ENCODE measurements around the gene TNFRSF25. TPM values are rescaled to one million over a fixed set of nuclear protein-coding genes. Genes with fewer than 3 reads are reported as not detected.
"Not testable (repeated sequence)": the region's sequence is repeated elsewhere in the genome, so short reads cannot be mapped to it uniquely, and the experiment has no call there.

Gene TNFRSF25
- total and polyA plus RNA-seq, 4 donors = 9.5 to 37.5 (median 21.4) TPM

DNA sequence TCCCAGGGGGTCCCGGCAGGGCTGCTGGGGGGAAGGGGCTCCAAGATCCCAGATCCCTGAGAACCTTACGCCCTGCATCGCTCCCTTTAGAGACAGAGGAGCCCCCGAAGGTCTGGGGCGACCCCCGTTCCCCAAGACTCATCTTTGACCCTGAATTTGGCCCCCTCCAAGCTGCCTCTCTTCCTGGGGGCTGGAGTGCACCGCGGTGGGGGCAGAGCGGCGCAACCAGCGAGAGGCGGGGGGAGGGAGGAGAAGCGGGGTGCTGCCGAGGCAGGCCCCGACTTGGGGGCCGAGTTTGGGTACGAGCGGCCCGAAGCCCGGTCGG, 30.9 kb upstream of the TNFRSF25 start:
- DNase-seq (ENCODE audit: low read depth in 4 of 6, low spot score in 6 of 6) = no peak
- H3K4me1 ChIP-seq (ENCODE audit: control insufficient read depth, insufficient read depth, low read length) = peaks cover 64% of the 10 kb centered on the region
- peaks cover 15% of the 10 kb centered on the region for H3K36me3 ChIP-seq (ENCODE audit: control insufficient read depth, insufficient read depth, low read length)
- H3K4me3 ChIP-seq (ENCODE audit: low read depth, low read length) = peak overlapping the region; percentile 37
- no peaks in the 10 kb centered on the region for H3K9me3 ChIP-seq (ENCODE audit: control insufficient read depth, insufficient read depth, low read length)
- H3K27me3 ChIP-seq (ENCODE audit: control insufficient read depth, insufficient read depth, low read length) = peaks cover 3% of the 10 kb centered on the region
- WGBS (ENCODE audit: insufficient coverage) = 1% methylated on average over 15 of the region's 21 CpGs
- H3K27ac ChIP-seq (ENCODE audit: low read depth, low read length) = no peak overlapping the region

DNA sequence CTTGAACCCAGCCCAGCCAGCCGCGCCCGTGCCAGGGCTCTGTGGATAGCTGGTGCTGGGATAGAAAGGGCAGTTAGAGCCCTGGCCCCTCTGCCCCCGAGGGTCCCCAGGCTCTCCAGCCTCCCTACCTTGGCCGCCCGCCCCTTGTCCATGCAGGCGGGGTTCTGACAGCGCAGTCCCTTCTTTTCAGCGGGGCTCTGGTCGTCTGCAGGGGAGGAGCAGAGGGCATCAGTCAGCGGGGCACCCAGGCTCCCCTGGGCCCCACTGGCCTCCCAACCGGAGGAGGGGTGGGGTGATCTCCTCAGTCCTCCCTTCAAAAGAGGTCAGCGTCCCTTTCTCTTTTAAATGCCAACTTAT, 30.4 kb upstream of the TNFRSF25 start:
- 33% methylated on average over 6 of the region's 13 CpGs for WGBS (ENCODE audit: insufficient coverage)
- peak overlapping the region; percentile 37 for H3K4me3 ChIP-seq (ENCODE audit: low read depth, low read length)
- peaks cover 65% of the 10 kb centered on the region for H3K4me1 ChIP-seq (ENCODE audit: control insufficient read depth, insufficient read depth, low read length)
- H3K9me3 ChIP-seq (ENCODE audit: control insufficient read depth, insufficient read depth, low read length) = no peaks in the 10 kb centered on the region
- peaks cover 15% of the 10 kb centered on the region for H3K36me3 ChIP-seq (ENCODE audit: control insufficient read depth, insufficient read depth, low read length)
- no peak for DNase-seq (ENCODE audit: low read depth in 4 of 6, low spot score in 6 of 6)
- H3K27me3 ChIP-seq (ENCODE audit: control insufficient read depth, insufficient read depth, low read length) = peaks cover 3% of the 10 kb centered on the region
- H3K27ac ChIP-seq (ENCODE audit: low read depth, low read length) = no peak overlapping the region

DNA sequence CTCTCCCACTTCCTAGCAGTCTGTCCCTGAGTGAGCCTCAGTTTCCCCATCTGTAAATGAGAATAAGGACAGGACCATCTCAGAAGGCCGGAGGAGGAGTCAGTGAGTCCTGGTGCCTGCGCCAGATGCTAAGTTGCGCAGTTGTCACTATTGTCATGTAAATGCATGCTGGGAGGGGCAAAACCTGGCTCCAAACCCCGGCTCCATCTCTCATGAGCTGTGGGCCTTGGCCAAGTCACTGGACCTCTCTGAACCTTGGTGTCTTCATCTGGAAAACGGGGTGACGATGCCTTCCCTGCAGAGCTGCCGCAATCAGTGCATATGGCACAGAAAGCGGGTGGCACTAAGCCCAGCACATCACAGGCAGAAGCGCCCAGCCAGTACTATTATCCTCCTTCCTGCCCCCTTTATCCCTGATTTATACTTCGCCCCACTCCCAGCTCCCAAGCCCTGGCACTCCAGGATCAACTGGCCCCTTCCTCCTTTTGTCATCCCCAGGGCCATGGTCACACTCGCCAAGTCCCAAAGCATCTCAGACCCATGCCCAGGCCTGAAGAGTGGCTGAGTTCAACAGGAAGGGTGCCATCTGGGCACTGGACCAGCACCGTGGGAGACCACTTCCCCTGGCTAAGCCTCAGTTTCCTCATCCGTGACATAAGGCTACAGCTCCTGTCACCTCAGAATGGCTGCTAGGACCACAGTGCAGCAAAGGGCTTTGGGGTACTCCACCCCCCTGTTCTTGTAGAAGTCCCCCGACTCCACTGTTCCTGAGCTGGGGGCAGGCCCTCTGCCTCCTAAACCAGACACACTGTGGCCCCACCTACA, 29.8 kb upstream of the TNFRSF25 start:
- H3K27ac ChIP-seq (ENCODE audit: low read depth, low read length) = no peak overlapping the region
- no peak overlapping the region for H3K4me3 ChIP-seq (ENCODE audit: low read depth, low read length)

DNA sequence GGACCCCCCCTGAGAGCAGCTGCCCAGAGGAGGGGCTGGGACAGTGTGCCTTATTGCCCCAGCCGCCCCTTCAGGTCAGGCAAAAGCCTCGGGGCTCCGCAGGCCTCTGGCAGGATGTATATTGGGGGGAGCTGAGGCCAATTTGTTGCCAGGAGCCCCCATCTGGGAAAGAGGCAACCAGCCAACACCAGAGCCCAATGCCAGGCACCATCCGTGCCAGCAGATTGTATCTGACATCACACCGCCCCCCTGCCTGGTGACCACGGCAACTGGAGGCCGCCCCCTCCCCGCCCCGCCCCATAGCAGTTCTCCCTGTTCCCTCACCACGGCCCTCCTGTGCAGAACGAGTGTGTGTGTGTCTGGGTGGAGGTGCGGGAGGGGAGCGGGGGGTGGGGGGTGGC, 29.1 kb upstream of the TNFRSF25 start:
- H3K4me3 ChIP-seq (ENCODE audit: low read depth, low read length) = no peak overlapping the region
- peaks cover 70% of the 10 kb centered on the region for H3K4me1 ChIP-seq (ENCODE audit: control insufficient read depth, insufficient read depth, low read length)
- peak in 2 of 6 donors; percentile 78 to 79 for DNase-seq (ENCODE audit: low read depth in 4 of 6, low spot score in 6 of 6)
- H3K27ac ChIP-seq (ENCODE audit: low read depth, low read length) = no peak overlapping the region
- WGBS (ENCODE audit: insufficient coverage) = 28% methylated on average over 2 of the region's 13 CpGs
- peaks cover 12% of the 10 kb centered on the region for H3K36me3 ChIP-seq (ENCODE audit: control insufficient read depth, insufficient read depth, low read length)
- H3K27me3 ChIP-seq (ENCODE audit: control insufficient read depth, insufficient read depth, low read length) = peaks cover 3% of the 10 kb centered on the region
- no peaks in the 10 kb centered on the region for H3K9me3 ChIP-seq (ENCODE audit: control insufficient read depth, insufficient read depth, low read length)

More for the DNA sequence above, 29.8 kb upstream of the TNFRSF25 start:
- Histone ChIP-seq H3K27me3 (ENCODE audit: control insufficient read depth, insufficient read depth, low read length) (peaks cover 3% of the 10 kb centered on the region), H3K36me3 (ENCODE audit: control insufficient read depth, insufficient read depth, low read length) (peaks cover 15% of the 10 kb centered on the region), H3K4me1 (ENCODE audit: control insufficient read depth, insufficient read depth, low read length) (peaks cover 66% of the 10 kb centered on the region), H3K9me3 (ENCODE audit: control insufficient read depth, insufficient read depth, low read length) (no peaks in the 10 kb centered on the region)
- 45% methylated on average over 13 of the region's 14 CpGs for WGBS (ENCODE audit: insufficient coverage)
- peak in 1 of 6 donors; percentile 47 for DNase-seq (ENCODE audit: low read depth in 4 of 6, low spot score in 6 of 6)

DNA sequence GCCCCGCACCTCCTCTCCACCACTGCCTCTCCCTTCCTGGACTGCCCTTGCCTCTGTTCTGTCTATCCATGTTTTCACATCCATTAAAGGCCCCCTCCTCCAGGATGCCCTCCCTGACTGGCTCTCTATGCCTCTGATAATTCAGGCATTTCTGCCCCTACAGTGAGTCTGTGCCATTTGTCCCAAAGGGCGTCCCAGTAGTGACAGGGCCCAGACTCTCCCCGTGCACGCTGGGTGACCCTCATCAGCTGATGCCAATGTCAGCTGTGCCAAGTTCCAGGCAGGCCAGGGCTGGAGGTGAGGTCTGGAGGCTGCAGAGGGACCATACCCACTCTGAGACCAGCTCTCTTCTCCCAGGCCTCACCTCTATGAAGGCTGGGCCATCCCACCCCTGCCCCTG, 28.7 kb upstream of the TNFRSF25 start:
- H3K4me3 ChIP-seq (ENCODE audit: low read depth, low read length) = no peak overlapping the region
- peaks cover 3% of the 10 kb centered on the region for H3K27me3 ChIP-seq (ENCODE audit: control insufficient read depth, insufficient read depth, low read length)
- H3K4me1 ChIP-seq (ENCODE audit: control insufficient read depth, insufficient read depth, low read length) = peaks cover 74% of the 10 kb centered on the region
- DNase-seq (ENCODE audit: low read depth in 4 of 6, low spot score in 6 of 6) = peak in 1 of 6 donors; percentile 14
- 37% methylated on average over 3 of the region's 4 CpGs for WGBS (ENCODE audit: insufficient coverage)
- H3K9me3 ChIP-seq (ENCODE audit: control insufficient read depth, insufficient read depth, low read length) = no peaks in the 10 kb centered on the region
- H3K36me3 ChIP-seq (ENCODE audit: control insufficient read depth, insufficient read depth, low read length) = peaks cover 12% of the 10 kb centered on the region
- H3K27ac ChIP-seq (ENCODE audit: low read depth, low read length) = no peak overlapping the region

DNA sequence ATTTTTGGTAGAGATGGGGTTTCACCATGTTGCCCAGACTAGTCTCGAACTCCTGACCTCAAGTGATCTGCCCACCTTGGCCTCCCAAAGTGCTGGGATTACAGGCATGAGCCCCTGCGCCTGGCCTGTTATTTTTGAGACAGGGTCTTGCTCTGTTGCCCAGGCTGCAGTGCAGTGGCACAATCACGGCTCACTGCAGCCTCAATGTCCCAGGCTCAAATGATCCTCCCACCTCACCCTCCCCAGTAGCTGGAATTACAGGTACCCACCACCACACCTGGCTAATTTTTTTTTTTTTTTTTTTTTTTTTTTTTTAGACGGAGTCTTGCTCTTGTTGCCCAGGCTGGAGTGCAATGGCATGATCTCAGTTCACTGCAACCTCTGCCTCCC, 27.9 kb upstream of the TNFRSF25 start:
- not testable (repeated sequence) for H3K27ac ChIP-seq (ENCODE audit: low read depth, low read length); H3K9me3 ChIP-seq (ENCODE audit: control insufficient read depth, insufficient read depth, low read length); H3K4me3 ChIP-seq (ENCODE audit: low read depth, low read length); H3K27me3 ChIP-seq (ENCODE audit: control insufficient read depth, insufficient read depth, low read length); DNase-seq (ENCODE audit: low read depth in 4 of 6, low spot score in 6 of 6)
- peaks cover 19% of the 10 kb centered on the region for H3K36me3 ChIP-seq (ENCODE audit: control insufficient read depth, insufficient read depth, low read length)
- peaks cover 74% of the 10 kb centered on the region for H3K4me1 ChIP-seq (ENCODE audit: control insufficient read depth, insufficient read depth, low read length)
- 100% methylated on average over 1 of the region's 4 CpGs for WGBS (ENCODE audit: insufficient coverage)

DNA sequence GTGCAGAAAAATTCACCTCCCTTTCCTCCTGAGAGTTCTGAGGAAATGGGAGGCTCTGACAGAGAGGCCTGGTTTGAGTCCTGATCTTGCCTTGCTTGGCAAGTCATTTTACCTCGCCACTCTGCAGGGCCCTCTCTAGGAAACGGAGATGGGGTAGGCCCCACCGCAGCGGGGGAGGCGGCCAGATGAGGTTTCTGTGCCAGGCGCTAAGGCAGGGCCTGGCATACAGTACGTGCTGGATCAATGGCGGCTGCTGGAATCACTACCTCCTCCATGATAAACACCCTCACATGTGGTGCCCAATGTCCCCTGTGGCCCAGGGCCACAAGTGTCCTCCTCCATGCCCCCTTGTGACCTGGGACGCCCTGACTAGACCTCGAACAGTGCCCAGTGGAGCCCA, 26.0 kb upstream of the TNFRSF25 start:
- Histone ChIP-seq H3K4me1 (ENCODE audit: control insufficient read depth, insufficient read depth, low read length) (peaks cover 61% of the 10 kb centered on the region), H3K27me3 (ENCODE audit: control insufficient read depth, insufficient read depth, low read length) (peaks cover 3% of the 10 kb centered on the region), H3K27ac (ENCODE audit: low read depth, low read length) (no peak overlapping the region), H3K4me3 (ENCODE audit: low read depth, low read length) (no peak overlapping the region), H3K36me3 (ENCODE audit: control insufficient read depth, insufficient read depth, low read length) (peaks cover 22% of the 10 kb centered on the region), H3K9me3 (ENCODE audit: control insufficient read depth, insufficient read depth, low read length) (no peaks in the 10 kb centered on the region)
- WGBS (ENCODE audit: insufficient coverage) = 68% methylated on average over 6 of the region's 10 CpGs
- no peak for DNase-seq (ENCODE audit: low read depth in 4 of 6, low spot score in 6 of 6)

DNA sequence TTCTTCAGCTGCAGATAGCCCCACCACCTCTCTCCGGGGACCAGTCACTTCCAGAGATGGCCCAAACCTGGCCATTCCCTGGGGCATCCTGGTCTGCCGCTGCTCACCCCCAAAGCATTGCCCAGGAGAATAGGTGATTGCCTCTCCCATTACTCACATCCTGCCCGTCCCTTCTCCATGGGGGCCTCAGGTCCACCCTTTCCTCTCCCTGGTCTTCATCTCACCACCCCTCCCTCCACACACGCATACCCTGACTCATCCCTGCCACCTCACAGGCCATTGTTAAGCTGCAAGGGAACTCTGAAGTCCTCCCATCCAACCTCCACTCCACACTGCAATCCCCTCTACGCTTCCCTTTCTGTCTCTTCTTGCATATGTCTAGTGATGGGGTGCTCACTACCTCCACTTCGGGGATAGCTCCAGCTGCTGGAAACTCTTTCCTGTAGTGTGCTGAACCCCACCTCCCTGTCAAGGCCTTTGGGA, 25.5 kb upstream of the TNFRSF25 start, which contains the start of gene PLEKHG5:
TSS of gene PLEKHG5 (minus strand) at position 188 of the 483 bp plus-strand sequence. CDS start 14,096 bp downstream, outside the sequence.
- DNase-seq (ENCODE audit: low read depth in 4 of 6, low spot score in 6 of 6) = no peak
- Histone ChIP-seq H3K9me3 (ENCODE audit: control insufficient read depth, insufficient read depth, low read length) (no peaks in the 10 kb centered on the region), H3K4me3 (ENCODE audit: low read depth, low read length) (peak within 1 kb of the TSS; percentile 39), H3K27ac (ENCODE audit: low read depth, low read length) (no peak within 1 kb of the TSS), H3K27me3 (ENCODE audit: control insufficient read depth, insufficient read depth, low read length) (peaks cover under 1% of the 10 kb centered on the region), H3K36me3 (ENCODE audit: control insufficient read depth, insufficient read depth, low read length) (peaks cover 22% of the 10 kb centered on the region), H3K4me1 (ENCODE audit: control insufficient read depth, insufficient read depth, low read length) (peaks cover 60% of the 10 kb centered on the region)
- WGBS (ENCODE audit: insufficient coverage) = 67% methylated on average over 6 of the region's 6 CpGs

DNA sequence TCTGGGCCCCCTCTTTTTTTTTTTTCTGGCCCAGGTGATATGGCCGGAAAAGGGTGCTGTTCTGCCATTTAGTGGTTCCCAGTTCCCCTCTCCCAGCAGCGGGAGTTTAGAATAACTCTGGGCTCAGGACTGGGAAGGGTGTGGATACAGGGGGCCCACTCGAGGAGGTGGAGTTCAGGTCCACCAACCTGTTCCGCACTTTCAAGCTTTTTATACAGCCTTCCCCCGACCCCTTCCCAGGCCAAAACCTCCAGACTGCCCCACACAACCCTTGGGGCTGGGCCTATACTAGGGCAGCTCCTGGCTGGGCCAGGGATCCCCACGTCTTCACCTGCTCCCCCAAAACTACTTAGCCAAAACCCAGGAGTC, 25.1 kb upstream of the TNFRSF25 start:
- no peak overlapping the region for H3K27ac ChIP-seq (ENCODE audit: low read depth, low read length)
- no peaks in the 10 kb centered on the region for H3K9me3 ChIP-seq (ENCODE audit: control insufficient read depth, insufficient read depth, low read length)
- WGBS (ENCODE audit: insufficient coverage) = 49% methylated on average over 3 of the region's 6 CpGs
- H3K36me3 ChIP-seq (ENCODE audit: control insufficient read depth, insufficient read depth, low read length) = peaks cover 22% of the 10 kb centered on the region
- peaks cover 4% of the 10 kb centered on the region for H3K27me3 ChIP-seq (ENCODE audit: control insufficient read depth, insufficient read depth, low read length)
- peaks cover 60% of the 10 kb centered on the region for H3K4me1 ChIP-seq (ENCODE audit: control insufficient read depth, insufficient read depth, low read length)
- no peak for DNase-seq (ENCODE audit: low read depth in 4 of 6, low spot score in 6 of 6)
- H3K4me3 ChIP-seq (ENCODE audit: low read depth, low read length) = peak overlapping the region; percentile 39
